DMS 273 (cell line): ENCODE data around the gene PCNX1.
"Not testable (repeated sequence)": the region's sequence is repeated elsewhere in the genome, so short reads cannot be mapped to it uniquely, and the experiment has no call there.

ENCODE experiments used
- DNase-seq: peaks from one replicate; lab custom pipeline; 2025; ENCODE audit not compliant: unreplicated experiment; lab: John Stamatoyannopoulos, UW

PCNX1 gene

GRCh38 chr14:71143381-71144290 lies 236.4 kb downstream of the PCNX1 start:
- DNase-seq: no peak

DNA sequence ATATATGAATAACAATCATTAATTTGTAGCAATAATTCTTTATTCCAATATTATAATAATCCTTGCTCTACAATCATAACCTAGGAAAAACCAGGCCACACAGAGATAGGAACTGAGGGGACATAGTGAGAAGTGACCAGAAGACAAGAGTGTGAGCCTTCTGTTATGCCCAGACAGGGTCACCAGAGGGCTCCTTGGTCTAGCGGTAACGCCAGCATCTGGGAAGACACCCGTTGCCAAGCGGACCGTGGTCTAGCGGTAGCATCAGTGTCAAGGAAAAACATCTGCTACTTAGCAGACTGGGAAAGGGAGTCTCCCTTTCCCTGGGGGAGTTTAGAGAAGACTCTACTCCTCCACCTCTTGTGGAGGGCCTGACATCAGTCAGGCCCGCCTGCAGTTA lies 240.1 kb downstream of the PCNX1 start:
- DNase-seq: not testable (repeated sequence)

DNA sequence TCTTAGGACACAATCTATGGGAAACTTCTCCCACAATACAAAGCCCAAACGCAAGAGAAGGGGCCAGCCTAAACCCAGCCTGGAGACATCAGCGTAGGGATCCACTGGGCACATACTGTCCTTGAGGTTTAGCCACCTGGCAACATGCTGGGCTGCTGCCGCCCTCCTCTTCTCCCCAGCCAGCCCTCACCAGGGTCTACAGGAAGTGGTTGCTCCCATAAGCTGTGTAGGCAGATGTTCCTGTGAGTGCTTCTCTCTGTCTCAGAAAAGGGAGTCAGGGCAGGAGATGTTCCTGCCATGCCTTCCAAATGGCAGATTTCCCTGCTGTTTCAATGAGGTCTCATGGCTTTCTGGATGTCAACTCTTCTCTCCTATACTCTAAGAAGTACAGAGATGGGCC lies 241.4 kb downstream of the PCNX1 start:
- DNase-seq: no peak

- no peak for DNase-seq
These were observed 243.5 kb downstream of the PCNX1 start for GRCh38 chr14:71150737-71151136.

- DNase-seq: no peak
These were observed 248.5 kb downstream of the PCNX1 start for GRCh38 chr14:71155743-71156142.

DNA sequence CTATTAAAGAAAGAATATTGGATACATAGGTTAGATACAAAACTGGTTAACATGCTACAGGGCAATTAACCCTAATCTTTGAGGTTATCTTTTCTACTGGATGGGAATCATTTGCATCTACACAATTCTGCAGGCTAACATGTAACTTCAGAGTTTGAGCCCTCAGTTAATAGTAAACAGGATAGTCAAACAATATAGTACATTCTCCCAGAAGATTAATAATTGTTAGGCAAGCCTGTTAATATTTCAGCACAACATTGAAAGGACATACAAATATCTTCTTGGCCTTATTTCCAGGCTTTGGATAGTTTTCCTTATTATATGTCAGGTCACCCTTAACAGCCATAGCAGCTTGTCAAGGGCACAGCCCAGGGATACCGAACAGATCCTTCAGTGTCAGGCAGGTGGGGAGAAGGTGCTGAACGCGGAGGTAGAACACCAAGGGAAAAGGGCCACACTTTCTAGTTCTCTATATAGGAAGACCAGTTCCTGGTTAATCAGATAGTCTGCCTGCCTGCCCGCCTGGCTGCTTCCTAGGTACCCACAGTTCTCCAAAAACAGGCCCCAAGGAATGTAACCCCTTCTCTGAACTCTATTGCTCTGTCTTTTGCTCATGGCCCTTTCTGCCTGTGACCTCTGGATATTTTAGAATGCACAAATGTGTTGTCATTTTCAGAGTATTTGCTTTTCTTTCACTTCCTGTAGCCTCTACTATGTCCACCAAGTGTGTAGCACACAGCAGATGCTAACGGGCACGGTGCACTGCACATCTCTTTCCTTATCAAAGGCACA lies 256.0 kb downstream of the PCNX1 start:
- DNase-seq: no peak

DNA sequence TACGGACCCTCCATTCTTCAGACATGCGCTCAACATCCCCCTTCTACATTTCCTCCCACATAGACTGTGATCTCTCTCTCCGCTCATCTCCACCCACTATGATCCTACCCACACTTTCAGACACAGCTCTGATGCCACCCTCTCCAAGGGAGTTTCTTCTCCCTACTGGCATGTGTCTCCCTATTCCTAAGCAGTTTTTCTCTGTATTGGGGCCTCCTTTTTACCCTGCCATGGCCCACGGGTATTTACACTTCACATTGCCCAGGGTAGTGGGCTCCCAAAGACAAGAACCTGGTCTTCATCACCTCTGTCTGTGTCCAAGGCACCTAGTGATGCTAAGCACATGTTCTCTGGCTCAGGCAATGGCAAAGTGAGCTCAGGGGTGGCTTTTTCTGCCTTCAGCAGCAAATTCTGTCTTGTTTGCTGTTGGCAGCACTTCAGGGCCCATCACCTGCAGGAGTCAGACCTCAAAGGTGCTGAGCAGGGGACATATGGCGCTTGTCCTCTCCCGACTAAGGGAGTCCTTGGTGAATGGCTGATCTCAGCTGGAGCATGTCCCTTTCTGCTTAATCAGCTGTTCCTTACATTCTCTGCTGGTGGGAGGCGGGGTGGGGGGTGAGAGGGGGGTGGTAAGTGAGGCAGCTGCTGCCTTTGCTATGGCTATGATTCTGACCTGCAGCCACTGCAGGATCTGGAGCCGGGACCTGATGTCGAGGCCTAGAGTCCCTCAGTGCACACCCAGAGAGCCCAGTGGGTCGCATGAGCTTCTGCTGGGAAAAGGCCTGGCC lies 256.8 kb downstream of the PCNX1 start:
- DNase-seq: no peak
